Fibroblast of mammary gland (primary cell): ENCODE data around the gene EDN2.

ENCODE experiments used
- DNase-seq: peaks from one replicate; pipeline ENCODE4 v3.0.0-alpha.2; 2010; ENCODE audit warnings: low read depth
- H3K4me3 ChIP-seq: 2 replicates; pipeline ENCODE4 v1.5.1; 2011; ENCODE audit warnings: low read depth, mild to moderate bottlenecking, low read length, moderate library complexity; ENCODE audit not compliant: control insufficient read depth
- CTCF ChIP-seq: conservative IDR thresholded peaks from 2 replicates; pipeline ENCODE4 v1.5.1; 2011; ENCODE audit warnings: low read depth, low read length, inconsistent platforms; ENCODE audit not compliant: control insufficient read depth, insufficient read depth

EDN2 gene

GRCh38 chr1:41512701-41513382 is 28.4 kb upstream of the EDN2 start:
- no peak overlapping the region for H3K4me3 ChIP-seq
- DNase-seq, result no peak
- TF ChIP-seq CTCF, result no peak

- H3K4me3 ChIP-seq, result no peak overlapping the region
- no peak for TF ChIP-seq CTCF
- no peak for DNase-seq
Measured at GRCh38 chr1:41511239-41511540, 26.7 kb upstream of the EDN2 start.

- no peak for DNase-seq
- H3K4me3 ChIP-seq, result no peak overlapping the region
- TF ChIP-seq CTCF, result no peak
Measured at GRCh38 chr1:41510531-41511238, 26.2 kb upstream of the EDN2 start.

GRCh38 chr1:41509270-41509671 is 24.8 kb upstream of the EDN2 start:
- no peak for TF ChIP-seq CTCF
- no peak for DNase-seq
- no peak overlapping the region for H3K4me3 ChIP-seq

- no peak overlapping the region for H3K4me3 ChIP-seq
- no peak for TF ChIP-seq CTCF
Measured at GRCh38 chr1:41508290-41508689, 23.8 kb upstream of the EDN2 start.

GRCh38 chr1:41507836-41508235 is 23.4 kb upstream of the EDN2 start:
- no peak overlapping the region for H3K4me3 ChIP-seq
- TF ChIP-seq CTCF, result no peak

More at GRCh38 chr1:41508290-41508689, 23.8 kb upstream of the EDN2 start:
- DNase-seq, result no peak

GRCh38 chr1:41507110-41507720 is 22.7 kb upstream of the EDN2 start:
- H3K4me3 ChIP-seq, result no peak overlapping the region
- DNase-seq, result no peak
- TF ChIP-seq CTCF, result no peak

More at GRCh38 chr1:41507836-41508235, 23.4 kb upstream of the EDN2 start:
- DNase-seq, result no peak
